Endothelial cell of umbilical vein (primary cell): ENCODE data around the gene FMNL2. TPM values are rescaled to one million over a fixed set of nuclear protein-coding genes. Genes with fewer than 3 reads are reported as not detected.

Source experiments
- BruUV-seq: library from RNA; stranded (reverse); fragments of 400-500 nt; replicated peaks from 2 replicates; lab custom pipeline; 2021; lab: Mats Ljungman, UMichigan
- CTCF ChIA-PET: fragments of 300-600, 350-600 bp; sonication (Branson Sonifier 250); formaldehyde crosslinking; loops from one replicate; lab custom pipeline; 2021; ENCODE audit warnings: antibody characterized with exemption, inconsistent platforms; lab: Charles Lee
- POLR2A ChIA-PET: fragments of 300-600, 350-600 bp; sonication (Branson Sonifier 250); formaldehyde crosslinking; loops from one replicate; lab custom pipeline; 2021; ENCODE audit warnings: antibody characterized with exemption, inconsistent platforms; lab: Charles Lee
- DNase-seq: peaks from one replicate; pipeline ENCODE4 v3.0.0-alpha.2; 2011; ENCODE audit warnings: low read depth, low spot score
- FAIRE-seq: peaks from 2 replicates; lab custom pipeline; 2011; peaks lifted over from hg19 to GRCh38; lab: Jason Lieb, UNC
- H2AFZ ChIP-seq: 2 replicates; pipeline ENCODE4 v1.6.0; 2012; ENCODE audit warnings: low read depth, low read length, control low read depth, inconsistent platforms
- H3K27ac ChIP-seq: 2 replicates; pipeline ENCODE4 v1.5.1; 2011; ENCODE audit warnings: low read depth, mild to moderate bottlenecking, control low read depth, low read length, moderate library complexity; ENCODE audit not compliant: insufficient read depth
- H3K27me3 ChIP-seq, 2 experiments: 2 replicates each; pipeline versions ENCODE4 v1.6.0 to v1.6.1; 2011; ENCODE audit warnings: low read length in 2 of 2, mixed read lengths in 1 of 2; ENCODE audit not compliant: control insufficient read depth in 2 of 2, insufficient read depth in 2 of 2
- H3K36me3 ChIP-seq, 2 experiments: 2 replicates in 1 of 2; 3 replicates in 1 of 2; pipeline ENCODE4 v1.5.1; 2011; ENCODE audit warnings: low read length in 2 of 2, mild to moderate bottlenecking in 1 of 2, moderate library complexity in 1 of 2; ENCODE audit not compliant: control insufficient read depth in 2 of 2, insufficient read depth in 2 of 2; ENCODE audit errors: extremely low read depth in 1 of 2
- H3K4me1 ChIP-seq: 3 replicates; pipeline ENCODE4 v1.5.1; 2011; ENCODE audit warnings: mild to moderate bottlenecking, low read length; ENCODE audit not compliant: control insufficient read depth, insufficient read depth; ENCODE audit errors: extremely low read depth
- H3K4me2 ChIP-seq: 2 replicates; pipeline ENCODE4 v1.6.1; 2011; ENCODE audit warnings: low read length, control low read depth, mixed read lengths; ENCODE audit not compliant: insufficient read depth
- H3K4me3 ChIP-seq, 3 experiments: fragments of 200-600 bp in 1 of 3; sonication (generic), shearing (Covaris generic) in 1 of 3; replicated peaks in 1 of 3; 2 replicates each; pipeline ENCODE4 v1.5.1; 2011 to 2016; ENCODE audit warnings: control low read depth in 3 of 3, low read length in 3 of 3, mild to moderate bottlenecking in 2 of 3, inconsistent platforms in 1 of 3, low read depth in 1 of 3, moderate library complexity in 1 of 3; ENCODE audit not compliant: insufficient read depth in 1 of 3
- H3K79me2 ChIP-seq: 2 replicates; pipeline ENCODE4 v1.6.0; 2012; ENCODE audit warnings: low read length, inconsistent platforms; ENCODE audit not compliant: control insufficient read depth, insufficient read depth
- H3K9ac ChIP-seq: replicated peaks from 2 replicates; pipeline ENCODE3; 2011; ENCODE audit warnings: low read length, control low read depth; ENCODE audit not compliant: insufficient read depth; ENCODE audit errors: extremely low read depth
- H3K9me1 ChIP-seq: replicated peaks from 3 replicates; pipeline ENCODE4 v1.6.0; 2011; ENCODE audit warnings: mild to moderate bottlenecking, low read length; ENCODE audit not compliant: control insufficient read depth, insufficient read depth; ENCODE audit errors: extremely low read depth
- H3K9me3 ChIP-seq: replicated peaks from 2 replicates; pipeline ENCODE4 v1.5.1; 2012; ENCODE audit warnings: low read length, inconsistent platforms; ENCODE audit not compliant: control insufficient read depth, insufficient read depth
- H4K20me1 ChIP-seq: replicated peaks from 2 replicates; pipeline ENCODE3; 2011; ENCODE audit warnings: mild to moderate bottlenecking, low read length; ENCODE audit not compliant: control insufficient read depth, insufficient read depth; ENCODE audit errors: extremely low read depth
- CTCF ChIP-seq, 2 donors: IDR thresholded peaks; 1 replicate in 1 of 2; 2 replicates in 1 of 2; pipeline ENCODE4 v1.5.1; 2011; ENCODE audit warnings: low read length in 2 of 2, mild to moderate bottlenecking in 2 of 2, moderate library complexity in 2 of 2, control low read depth in 1 of 2, inconsistent platforms in 1 of 2, low read depth in 1 of 2; ENCODE audit not compliant: insufficient read depth in 1 of 2; ENCODE audit errors: extremely low read depth in 1 of 2
- EZH2 ChIP-seq: IDR thresholded peaks from 2 replicates; pipeline ENCODE4 v1.6.1; 2012; ENCODE audit warnings: borderline replicate concordance, low read depth, mild to moderate bottlenecking, moderate library complexity, low read length, inconsistent platforms; ENCODE audit not compliant: severe bottlenecking
- FOS ChIP-seq: IDR thresholded peaks from 2 replicates; pipeline ENCODE4 v1.6.1; 2011; ENCODE audit warnings: mild to moderate bottlenecking, low read length, moderate library complexity, borderline replicate concordance; ENCODE audit not compliant: insufficient read depth
- GATA2 ChIP-seq: IDR thresholded peaks from 2 replicates; pipeline ENCODE4 v1.7.0; 2011; ENCODE audit warnings: low read depth, mild to moderate bottlenecking, moderate library complexity, mixed read lengths, low read length; ENCODE audit not compliant: insufficient read length, insufficient read depth
- JUN ChIP-seq: IDR thresholded peaks from 2 replicates; pipeline ENCODE4 v1.6.1; 2011; ENCODE audit warnings: borderline replicate concordance, low read depth; ENCODE audit not compliant: insufficient read length, insufficient read depth
- MAX ChIP-seq: IDR thresholded peaks from 2 replicates; pipeline ENCODE4 v1.6.1; 2011; ENCODE audit not compliant: insufficient read depth, insufficient read length
- MYC ChIP-seq: IDR thresholded peaks from one replicate; pipeline ENCODE4 v1.6.1; 2011; ENCODE audit warnings: mild to moderate bottlenecking, low read depth, low read length
- POLR2A ChIP-seq: IDR thresholded peaks from 2 replicates; pipeline ENCODE4 v1.6.1; 2012; ENCODE audit warnings: low read depth, mild to moderate bottlenecking, control low read depth, low read length
- POLR2AphosphoS5 ChIP-seq: IDR thresholded peaks from 2 replicates; pipeline ENCODE4 v1.6.1; 2012; ENCODE audit warnings: low read depth, mild to moderate bottlenecking, control low read depth, low read length, moderate library complexity; ENCODE audit not compliant: insufficient read depth
- dilution Hi-C: fragments of 300-500 bp; cut with MboI; formaldehyde crosslinking; loops from one replicate; pipeline ENCODE4 v1.15.0; 2019; ENCODE audit warnings: low sequenced_read_pairs; ENCODE audit not compliant: extremely low pct_ligation_motif_present
- intact Hi-C: fragments of 100-400 bp; cut with micrococcal nuclease; formaldehyde crosslinking; loops from one replicate; pipeline ENCODE4 v1.10.0; 2022
- polyA plus RNA-seq, 4 experiments: library from polyadenylated mRNA; depleted of rRNA in 3 of 4; stranded (reverse) in 3 of 4; unstranded in 1 of 4; fragments of >200 nt; gene quantifications; 2 replicates each; pipeline versions ENCODE4 v1.2.1 to v1.2.3, GENCODE V29; 2011 to 2012; ENCODE audit warnings: missing spikeins in 1 of 4
- total RNA-seq: library from RNA; stranded (reverse); gene quantifications from 2 replicates; pipeline ENCODE4 v1.2.3, GENCODE V29; 2021

Gene FMNL2
- total and polyA plus RNA-seq, 2 donors (not counting 3 experiments of a cell fraction or from before 2014, with no cell fraction given) = 8.3 to 28.0 TPM

- Histone ChIP-seq H3K4me2 (no peak overlapping the region), H3K9me3 (no peaks in the 10 kb centered on the region), H3K4me1 (no peaks in the 10 kb centered on the region), H3K36me3 (no peaks in the 10 kb centered on the region), H2AFZ (no peak overlapping the region), H3K4me3 (no peak overlapping the region), H3K9ac (no peak overlapping the region), H3K27me3 (no peaks in the 10 kb centered on the region), H3K27ac (no peak overlapping the region), H3K9me1 (no peaks in the 10 kb centered on the region), H3K79me2 (peaks cover 24% of the 10 kb centered on the region), H4K20me1 (peaks cover 2% of the 10 kb centered on the region)
- DNase-seq (no peak), FAIRE-seq (no peak)
- BruUV-seq = no TSS peak
- ChIA-PET POLR2A (no interaction called here), CTCF (interaction anchor here (2.0 kb wide), 1 partner anchor 10 kb away, joined by 7 read pairs; no protein-coding TSS in a partner anchor)
- dilution Hi-C loops (no loop called here), intact Hi-C loops (no loop called here)
- no peak for TF ChIP-seq JUN
- TF ChIP-seq MAX = no peak
- no peak for TF ChIP-seq CTCF (IDR thresholded peaks at IDR 0.05; ENCODE audit: extremely low read depth in 1 of 2, insufficient read depth in 1 of 2, low read depth in 1 of 2, low read length in 2 of 2)
- TF ChIP-seq POLR2A = no peak
- TF ChIP-seq GATA2 = no peak
- TF ChIP-seq FOS = no peak
- no peak for TF ChIP-seq MYC
- no peak for TF ChIP-seq POLR2AphosphoS5
- no peak for TF ChIP-seq EZH2
These were observed 24.8 kb downstream of the FMNL2 start for GRCh38 chr2:152359573-152360363.
